Lower leg skin (tissue), 3 donors: ENCODE data around the gene IBTK.
"Not testable (repeated sequence)": the region's sequence is repeated elsewhere in the genome, so short reads cannot be mapped to it uniquely, and the experiment has no call there.

ENCODE experiments used
- POLR2A ChIP-seq, 2 donors: fragments of 450-650 bp; IDR thresholded peaks; one replicate each; pipeline ENCODE4 v1.6.1; 2016 to 2017; ENCODE audit warnings: antibody characterized with exemption in 2 of 2, mild to moderate bottlenecking in 1 of 2, moderate library complexity in 1 of 2
- TF ChIP-seq, protein P1 (sequence below), 3 donors: fragments of 450-650 bp; IDR thresholded peaks; one replicate each; pipeline ENCODE4 v1.5.1; 2016; ENCODE audit warnings: antibody characterized with exemption in 3 of 3, mild to moderate bottlenecking in 3 of 3, moderate library complexity in 2 of 3

DNA sequence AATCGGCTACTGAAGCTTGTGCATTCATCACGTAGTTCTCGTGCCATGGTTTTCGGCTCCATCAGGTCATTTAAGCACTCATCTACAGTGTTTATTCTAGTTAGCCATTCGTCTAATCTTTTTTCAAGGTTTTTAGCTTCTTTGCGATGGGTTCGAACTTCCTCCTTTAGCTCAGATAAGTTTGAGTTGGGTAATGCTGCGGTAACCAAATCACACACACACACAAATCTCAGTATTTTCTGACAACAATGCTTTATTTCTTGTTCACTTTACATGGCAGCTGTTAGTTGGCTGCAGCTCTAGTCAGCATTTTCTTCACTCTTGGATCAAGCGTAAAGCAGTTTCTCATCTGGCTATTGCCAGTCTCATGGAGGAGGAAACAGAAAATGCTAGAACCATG is 118.6 kb downstream of the IBTK start:
- TF ChIP-seq POLR2A (IDR thresholded peaks at IDR 0.05) = not testable (repeated sequence)
- TF ChIP-seq, protein P1, sequence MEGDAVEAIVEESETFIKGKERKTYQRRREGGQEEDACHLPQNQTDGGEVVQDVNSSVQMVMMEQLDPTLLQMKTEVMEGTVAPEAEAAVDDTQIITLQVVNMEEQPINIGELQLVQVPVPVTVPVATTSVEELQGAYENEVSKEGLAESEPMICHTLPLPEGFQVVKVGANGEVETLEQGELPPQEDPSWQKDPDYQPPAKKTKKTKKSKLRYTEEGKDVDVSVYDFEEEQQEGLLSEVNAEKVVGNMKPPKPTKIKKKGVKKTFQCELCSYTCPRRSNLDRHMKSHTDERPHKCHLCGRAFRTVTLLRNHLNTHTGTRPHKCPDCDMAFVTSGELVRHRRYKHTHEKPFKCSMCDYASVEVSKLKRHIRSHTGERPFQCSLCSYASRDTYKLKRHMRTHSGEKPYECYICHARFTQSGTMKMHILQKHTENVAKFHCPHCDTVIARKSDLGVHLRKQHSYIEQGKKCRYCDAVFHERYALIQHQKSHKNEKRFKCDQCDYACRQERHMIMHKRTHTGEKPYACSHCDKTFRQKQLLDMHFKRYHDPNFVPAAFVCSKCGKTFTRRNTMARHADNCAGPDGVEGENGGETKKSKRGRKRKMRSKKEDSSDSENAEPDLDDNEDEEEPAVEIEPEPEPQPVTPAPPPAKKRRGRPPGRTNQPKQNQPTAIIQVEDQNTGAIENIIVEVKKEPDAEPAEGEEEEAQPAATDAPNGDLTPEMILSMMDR (IDR thresholded peaks at IDR 0.05) = not testable (repeated sequence)
